ENCODE data around the gene IQCN.
"Not testable (repeated sequence)": the region's sequence is repeated elsewhere in the genome, so short reads cannot be mapped to it uniquely, and the experiment has no call there.

IQCN gene

GRCh38 chr19:18230941-18231734 lies 43.1 kb downstream of the IQCN start:
- DNase-seq, result peak; percentile 16 to 47

GRCh38 chr19:18229915-18230314 lies 44.3 kb downstream of the IQCN start:
- no peak for DNase-seq

GRCh38 chr19:18229474-18229873 lies 44.8 kb downstream of the IQCN start:
- no peak for DNase-seq

- DNase-seq, result no peak
These were observed 46.4 kb downstream of the IQCN start for GRCh38 chr19:18227781-18228271.

GRCh38 chr19:18226956-18227780 lies 47.1 kb downstream of the IQCN start:
- no peak for DNase-seq

GRCh38 chr19:18225702-18226468 lies 48.4 kb downstream of the IQCN start, which contains the start of gene PDE4C:
Gene PDE4C (minus strand): TSS chr19:18226438. CDS start chr19:18226415, 23 bp downstream.
- no peak for DNase-seq

GRCh38 chr19:18225355-18225701 lies 48.9 kb downstream of the IQCN start:
- DNase-seq, result no peak

GRCh38 chr19:18224525-18225354 lies 49.5 kb downstream of the IQCN start:
- peak; percentile 99 to 100 for DNase-seq

GRCh38 chr19:18223860-18224524 lies 50.3 kb downstream of the IQCN start:
- DNase-seq, result peak; percentile 38 to 58

- no peak for DNase-seq
These were observed 52.2 kb downstream of the IQCN start for GRCh38 chr19:18221815-18222725.

- DNase-seq, result no peak
These were observed 53.5 kb downstream of the IQCN start for GRCh38 chr19:18220632-18221275.

- no peak for DNase-seq
These were observed 54.2 kb downstream of the IQCN start for GRCh38 chr19:18219911-18220631.

- no peak for DNase-seq
These were observed 55.7 kb downstream of the IQCN start for GRCh38 chr19:18218600-18218999.

- no peak for DNase-seq
These were observed 56.1 kb downstream of the IQCN start for GRCh38 chr19:18218159-18218558.

- DNase-seq, result no peak
These were observed 57.5 kb downstream of the IQCN start for GRCh38 chr19:18216789-18217188.

GRCh38 chr19:18214779-18215433 lies 59.3 kb downstream of the IQCN start:
- no peak for DNase-seq

GRCh38 chr19:18211683-18212082 lies 62.6 kb downstream of the IQCN start:
- no peak for DNase-seq

GRCh38 chr19:18209912-18210311 lies 64.3 kb downstream of the IQCN start:
- not testable (repeated sequence) for DNase-seq

Measured in inflammatory macrophage (primary cell).